HUES64 (cell line): ENCODE data around the gene CD109.
"Not testable (repeated sequence)": the region's sequence is repeated elsewhere in the genome, so short reads cannot be mapped to it uniquely, and the experiment has no call there.

Experiments
- H3K27ac ChIP-seq: 2 replicates; pipeline ENCODE4 v1.7.0; 2013; ENCODE audit warnings: low read depth, low read length, inconsistent platforms
- H3K27me3 ChIP-seq: 2 replicates; pipeline ENCODE4 v1.6.1; 2013; ENCODE audit warnings: mild to moderate bottlenecking, low read length; ENCODE audit not compliant: insufficient read depth
- H3K36me3 ChIP-seq: 2 replicates; pipeline ENCODE4 v1.6.1; 2013; ENCODE audit warnings: mild to moderate bottlenecking, low read length; ENCODE audit not compliant: insufficient read depth
- H3K4me1 ChIP-seq: 2 replicates; pipeline ENCODE4 v1.6.1; 2013; ENCODE audit warnings: mild to moderate bottlenecking, low read length, moderate library complexity; ENCODE audit not compliant: insufficient read depth
- H3K4me3 ChIP-seq: 2 replicates; pipeline ENCODE4 v1.5.1; 2013; ENCODE audit warnings: mild to moderate bottlenecking, low read length, moderate library complexity
- H3K9ac ChIP-seq: 2 replicates; pipeline ENCODE4 v1.6.1; 2013; ENCODE audit warnings: mild to moderate bottlenecking, low read depth, low read length
- H3K9me3 ChIP-seq: 2 replicates; pipeline ENCODE4 v1.6.1; 2013; ENCODE audit warnings: low read depth, low read length; ENCODE audit not compliant: insufficient read depth
- WGBS: fragments of 150-250, 120-280 bp; methylation state at CpG from one replicate; pipeline ENCODE4 v1.1.7; 2013; ENCODE audit warnings: missing lambda C conversion rate; 5-methylcytosine and 5-hydroxymethylcytosine counted together

Gene CD109

GRCh38 chr6:73710948-73711347 lies 14.9 kb downstream of the CD109 start:
- Histone ChIP-seq H3K36me3 (no peaks in the 10 kb centered on the region), H3K27me3 (no peaks in the 10 kb centered on the region), H3K4me1 (peaks cover 13% of the 10 kb centered on the region), H3K9me3 (no peaks in the 10 kb centered on the region), H3K27ac (no peak overlapping the region), H3K4me3 (no peak overlapping the region), H3K9ac (no peak overlapping the region)
- WGBS, result 95% methylated on average over 1 of the region's 1 CpG

DNA sequence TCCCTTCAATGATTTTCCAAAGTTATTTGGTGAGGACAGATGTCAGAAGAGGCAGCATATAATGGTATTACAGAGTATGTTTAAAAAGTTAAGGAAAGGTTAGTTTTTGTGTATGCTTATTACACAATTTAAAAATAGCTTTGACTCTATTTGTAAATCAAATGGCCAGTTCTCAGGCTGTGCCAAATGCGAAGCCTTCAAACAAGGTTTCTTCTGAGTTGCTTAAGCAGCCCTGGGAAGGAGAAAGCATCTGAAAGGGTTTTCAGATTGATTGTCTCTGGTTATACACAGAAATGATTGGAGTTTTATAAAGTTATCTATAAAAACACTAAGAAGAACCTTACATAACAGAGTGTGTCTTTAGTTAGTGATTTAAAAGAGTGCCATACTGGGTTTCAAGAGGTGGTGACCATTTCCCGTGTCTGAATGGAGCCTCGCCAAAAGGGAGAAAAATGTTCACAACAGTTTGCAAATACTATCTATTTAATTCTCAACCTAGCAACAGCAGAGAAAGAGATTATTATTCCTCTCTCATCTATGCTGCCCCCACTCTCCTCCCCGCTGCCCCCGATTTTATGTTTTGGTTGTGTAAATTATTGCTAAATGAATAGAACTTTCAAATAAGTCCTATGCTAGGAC lies 16.7 kb downstream of the CD109 start:
- 96% methylated on average over 3 of the region's 5 CpGs for whole genome bisulfite sequencing
- Histone ChIP-seq H3K4me3 (no peak overlapping the region), H3K9me3 (no peaks in the 10 kb centered on the region), H3K27me3 (no peaks in the 10 kb centered on the region), H3K27ac (no peak overlapping the region), H3K9ac (no peak overlapping the region; the same call in 1 of the 2 replicates), H3K36me3 (no peaks in the 10 kb centered on the region), H3K4me1 (peaks cover 13% of the 10 kb centered on the region)

DNA sequence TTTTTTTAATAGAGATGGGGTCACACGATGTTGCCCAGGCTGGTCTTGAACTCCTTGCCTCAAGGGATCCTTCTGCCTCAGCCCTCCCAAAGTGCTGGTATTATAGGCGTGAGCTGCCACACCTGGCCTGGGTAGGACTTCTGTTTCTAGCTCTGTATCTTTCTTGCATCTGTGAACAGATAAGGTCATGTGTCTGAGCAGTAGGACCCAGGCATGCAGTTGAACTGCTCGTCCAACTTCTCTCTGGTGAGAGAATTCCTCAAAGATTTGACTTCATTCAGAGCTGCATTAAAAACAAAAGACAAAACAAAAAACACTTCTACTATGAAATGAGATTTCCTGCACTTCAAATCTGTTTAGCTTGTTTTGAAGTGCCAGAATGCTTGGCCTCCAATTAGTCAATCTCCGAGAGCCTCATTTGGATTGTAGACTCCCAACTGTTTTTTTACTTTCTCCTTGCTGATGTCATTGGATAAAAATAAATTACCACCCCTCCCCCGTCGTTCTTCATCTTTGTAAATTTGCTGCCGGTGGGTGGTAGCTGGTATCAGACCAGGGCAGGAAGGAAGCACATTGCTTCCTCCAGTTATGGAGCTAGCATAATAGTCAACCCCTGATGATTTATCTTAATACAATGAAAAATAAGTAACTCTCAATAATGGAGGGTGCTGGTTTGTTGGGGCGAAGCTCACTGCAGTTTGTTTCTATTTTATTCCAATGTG lies 17.6 kb downstream of the CD109 start:
- Histone ChIP-seq H3K27ac (no peak overlapping the region), H3K36me3 (no peaks in the 10 kb centered on the region), H3K4me3 (no peak overlapping the region), H3K4me1 (peaks cover 13% of the 10 kb centered on the region), H3K9ac (no peak overlapping the region; the same call in 1 of the 2 replicates), H3K27me3 (no peaks in the 10 kb centered on the region), H3K9me3 (no peaks in the 10 kb centered on the region)
- WGBS, result 83% methylated on average over 6 of the region's 8 CpGs

- 93% methylated on average over 5 of the region's 5 CpGs for WGBS
- H3K36me3 ChIP-seq, H3K9ac ChIP-seq, H3K27ac ChIP-seq, H3K9me3 ChIP-seq, H3K4me3 ChIP-seq, H3K27me3 ChIP-seq: not testable (repeated sequence)
- peaks cover 13% of the 10 kb centered on the region for H3K4me1 ChIP-seq
Measured at GRCh38 chr6:73715111-73715508, 19.1 kb downstream of the CD109 start.

GRCh38 chr6:73719046-73719445 lies 23.0 kb downstream of the CD109 start:
- H3K27ac ChIP-seq, result no peak overlapping the region

DNA sequence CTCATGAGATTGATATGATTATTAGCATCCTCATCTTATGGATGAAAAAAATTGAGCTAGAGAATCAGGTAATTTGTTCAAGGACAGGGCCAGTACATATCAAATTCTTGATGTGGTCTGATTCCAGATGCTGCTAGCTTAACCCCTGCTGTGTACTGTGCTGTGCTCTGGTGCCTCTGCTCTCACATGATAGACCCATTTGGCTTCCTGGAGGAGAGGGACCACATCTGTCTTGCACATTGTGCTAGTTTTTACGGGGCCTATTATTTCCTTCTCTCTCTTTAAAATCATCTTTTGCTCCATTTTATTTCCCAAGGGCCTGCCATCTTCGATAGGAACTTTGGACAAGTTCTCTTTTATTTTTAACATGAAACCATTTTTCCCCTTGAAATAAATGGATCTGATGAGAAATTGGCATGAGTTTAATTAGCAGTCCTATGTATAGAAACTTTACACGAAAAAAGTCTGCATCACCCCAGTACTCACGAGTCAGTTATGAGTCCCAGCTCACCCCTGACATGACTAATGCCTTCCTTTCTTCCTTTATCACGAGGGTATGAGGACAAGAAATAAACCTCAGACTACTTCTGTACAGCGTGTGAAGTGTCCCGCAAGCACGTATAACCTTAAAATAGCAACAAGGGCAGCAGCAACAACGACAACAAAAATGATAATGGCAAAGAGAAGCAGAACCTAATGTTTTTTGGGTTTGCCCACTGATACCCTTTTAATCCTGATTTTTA lies 26.5 kb downstream of the CD109 start:
- Histone ChIP-seq H3K4me3 (no peak overlapping the region), H3K4me1 (no peaks in the 10 kb centered on the region), H3K27me3 (no peaks in the 10 kb centered on the region), H3K9me3 (no peaks in the 10 kb centered on the region), H3K36me3 (no peaks in the 10 kb centered on the region), H3K9ac (no peak overlapping the region), H3K27ac (no peak overlapping the region)
- 89% methylated on average over 9 of the region's 9 CpGs for WGBS

More at GRCh38 chr6:73719046-73719445, 23.0 kb downstream of the CD109 start:
- H3K4me1 ChIP-seq, result peaks cover 2% of the 10 kb centered on the region
- no peak overlapping the region for H3K4me3 ChIP-seq
- no peaks in the 10 kb centered on the region for H3K9me3 ChIP-seq
- H3K36me3 ChIP-seq, result no peaks in the 10 kb centered on the region
- H3K27me3 ChIP-seq, result no peaks in the 10 kb centered on the region
- WGBS, result no CpG with 5 or more reads among the region's 2 CpGs
- no peak overlapping the region for H3K9ac ChIP-seq

GRCh38 chr6:73723480-73723879 lies 27.5 kb downstream of the CD109 start:
- not testable (repeated sequence) for H3K4me3 ChIP-seq, H3K9me3 ChIP-seq, H3K9ac ChIP-seq, H3K27me3 ChIP-seq, H3K4me1 ChIP-seq, H3K27ac ChIP-seq, H3K36me3 ChIP-seq
- 94% methylated on average over 2 of the region's 2 CpGs for WGBS

GRCh38 chr6:73724389-73724788 lies 28.4 kb downstream of the CD109 start:
- H3K9ac ChIP-seq, result no peak overlapping the region
- no peak overlapping the region for H3K27ac ChIP-seq
- H3K9me3 ChIP-seq, result no peaks in the 10 kb centered on the region
- no peak overlapping the region for H3K4me3 ChIP-seq
- no peaks in the 10 kb centered on the region for H3K4me1 ChIP-seq
- H3K27me3 ChIP-seq, result no peaks in the 10 kb centered on the region
- 89% methylated on average over 3 of the region's 3 CpGs for WGBS
- H3K36me3 ChIP-seq, result no peaks in the 10 kb centered on the region

GRCh38 chr6:73725192-73725591 lies 29.2 kb downstream of the CD109 start:
- H3K27ac ChIP-seq, H3K9me3 ChIP-seq, H3K4me1 ChIP-seq, H3K36me3 ChIP-seq, H3K4me3 ChIP-seq, H3K9ac ChIP-seq, H3K27me3 ChIP-seq: not testable (repeated sequence)
- 97% methylated on average over 6 of the region's 8 CpGs for WGBS

DNA sequence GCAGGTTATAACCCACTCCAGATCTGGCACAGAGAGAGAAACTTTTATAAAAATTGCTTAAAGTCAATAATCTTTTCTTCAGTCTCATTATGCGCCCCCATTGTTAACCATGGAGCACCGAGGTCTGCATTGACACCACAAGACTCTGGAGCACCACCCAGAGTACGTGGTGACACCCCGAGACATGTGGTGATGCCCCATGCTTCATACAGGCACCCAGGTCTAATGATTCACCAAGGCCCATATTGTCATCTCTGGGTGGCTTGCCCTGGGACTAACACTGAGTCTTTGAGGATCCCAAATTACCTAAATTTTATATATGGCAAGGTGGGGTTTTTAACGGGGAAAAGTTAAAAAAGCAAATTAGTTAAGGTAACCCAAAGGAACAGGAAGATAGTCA lies 31.1 kb downstream of the CD109 start:
- H3K9me3 ChIP-seq, result no peaks in the 10 kb centered on the region
- no peaks in the 10 kb centered on the region for H3K27me3 ChIP-seq
- H3K9ac ChIP-seq, result no peak overlapping the region
- no peak overlapping the region for H3K27ac ChIP-seq
- no peaks in the 10 kb centered on the region for H3K4me1 ChIP-seq
- no peaks in the 10 kb centered on the region for H3K36me3 ChIP-seq
- WGBS, result 96% methylated on average over 5 of the region's 5 CpGs
- no peak overlapping the region for H3K4me3 ChIP-seq

- WGBS, result 93% methylated on average over 3 of the region's 4 CpGs
- no peak overlapping the region for H3K9ac ChIP-seq
Measured at GRCh38 chr6:73728548-73729205, 32.7 kb downstream of the CD109 start.

More at GRCh38 chr6:73728548-73729205, 32.7 kb downstream of the CD109 start:
- Histone ChIP-seq H3K4me1 (no peaks in the 10 kb centered on the region), H3K9me3 (no peaks in the 10 kb centered on the region), H3K4me3 (no peak overlapping the region), H3K27ac (no peak overlapping the region), H3K36me3 (no peaks in the 10 kb centered on the region), H3K27me3 (no peaks in the 10 kb centered on the region)
